Peyer's patch (tissue), 4 donors: ENCODE measurements around the gene CYTIP. TPM values are rescaled to one million over a fixed set of nuclear protein-coding genes. Genes with fewer than 3 reads are reported as not detected.
A peak's percentile ranks its signal among the peaks of the same experiment; 100 is the strongest.

Experiments
- DNase-seq, 3 donors: peaks; one replicate each; pipeline ENCODE4 v3.0.0-alpha.2; 2017 to 2019
- H3K27ac ChIP-seq, 4 donors: fragments of 200-600 bp; sonication (generic); one replicate each; pipeline ENCODE4 v1.5.1; 2016 to 2019
- H3K27me3 ChIP-seq, 2 donors: fragments of 200-600 bp; sonication (generic); one replicate each; pipeline ENCODE4 v1.5.1; 2019
- H3K36me3 ChIP-seq, 3 donors: fragments of 200-600 bp; sonication (generic); one replicate each; pipeline ENCODE4 v1.5.1; 2016 to 2019
- H3K4me1 ChIP-seq, 4 donors: fragments of 200-600 bp; sonication (generic); one replicate each; pipeline ENCODE4 v1.5.1; 2016 to 2019
- H3K4me3 ChIP-seq, 4 donors: fragments of 200-600 bp; sonication (generic); 1 replicate in 3 of 4; 2 replicates in 1 of 4; pipeline ENCODE4 v1.5.1; 2016 to 2019; ENCODE audit warnings: mild to moderate bottlenecking in 1 of 4
- H3K9me3 ChIP-seq, 4 donors: fragments of 200-600 bp; sonication (generic); one replicate each; pipeline ENCODE4 v1.5.1; 2016 to 2019; ENCODE audit warnings: mild to moderate bottlenecking in 1 of 4
- CTCF ChIP-seq, 6 experiments: fragments of 450-650 bp in 4 of 6; fragments of 200-600 bp in 2 of 6; sonication (generic) in 1 of 6; IDR thresholded peaks; one replicate each; pipeline ENCODE4 v1.5.1; 2017 to 2019; ENCODE audit warnings: antibody characterized with exemption in 6 of 6, mild to moderate bottlenecking in 3 of 6, moderate library complexity in 1 of 6
- POLR2A ChIP-seq, 2 donors: fragments of 450-650 bp; IDR thresholded peaks; one replicate each; pipeline ENCODE4 v1.5.1; 2017; ENCODE audit warnings: antibody characterized with exemption in 2 of 2, mild to moderate bottlenecking in 2 of 2, moderate library complexity in 2 of 2
- total RNA-seq, 4 donors: library from RNA; depleted of rRNA; stranded (reverse); fragments of >200 nt; gene quantifications; one replicate each; pipeline ENCODE4 v1.1.0, GENCODE V29; 2016

The CYTIP gene
- total RNA-seq, 4 donors from 2014 or later = 11.8 to 182 (median 21.0) TPM

GRCh38 chr2:157421964-157422363, 21.9 kb downstream of the CYTIP start:
- no peak for TF ChIP-seq CTCF (IDR thresholded peaks at IDR 0.05)
- no peak for TF ChIP-seq POLR2A (IDR thresholded peaks at IDR 0.05)
- DNase-seq = no peak
- peaks cover 0 to 16% (median 0%) of the 10 kb centered on the region in 3 donors for H3K36me3 ChIP-seq
- H3K27me3 ChIP-seq = no peaks in the 10 kb centered on the region
- peak overlapping the region in 3 of 4 donors; percentile 41 to 76 (median 54) for H3K27ac ChIP-seq
- H3K9me3 ChIP-seq = peaks cover 0 to 7% (median 3%) of the 10 kb centered on the region in 4 donors
- peaks cover 0 to 27% (median 3%) of the 10 kb centered on the region in 4 donors for H3K4me1 ChIP-seq
- H3K4me3 ChIP-seq = no peak overlapping the region

GRCh38 chr2:157421331-157421944, 22.5 kb downstream of the CYTIP start:
- peaks cover 0 to 11% (median 0%) of the 10 kb centered on the region in 3 donors for H3K36me3 ChIP-seq
- H3K9me3 ChIP-seq = peaks cover 0 to 3% (median under 1%) of the 10 kb centered on the region in 4 donors
- peak overlapping the region; percentile 23 to 76 (median 48) for H3K27ac ChIP-seq
- peaks cover 0 to 30% (median 3%) of the 10 kb centered on the region in 4 donors for H3K4me1 ChIP-seq
- no peak for DNase-seq
- H3K4me3 ChIP-seq = no peak overlapping the region
- no peaks in the 10 kb centered on the region for H3K27me3 ChIP-seq
- TF ChIP-seq POLR2A (IDR thresholded peaks at IDR 0.05) = no peak
- TF ChIP-seq CTCF (IDR thresholded peaks at IDR 0.05) = no peak

GRCh38 chr2:157420771-157421323, 23.0 kb downstream of the CYTIP start:
- peak overlapping the region; percentile 30 to 76 (median 48) for H3K27ac ChIP-seq
- no peak overlapping the region for H3K4me3 ChIP-seq
- H3K9me3 ChIP-seq = no peaks in the 10 kb centered on the region
- peaks cover 0 to 30% (median 3%) of the 10 kb centered on the region in 4 donors for H3K4me1 ChIP-seq
- no peak for DNase-seq
- H3K36me3 ChIP-seq = peaks cover 0 to 9% (median 0%) of the 10 kb centered on the region in 3 donors
- H3K27me3 ChIP-seq = no peaks in the 10 kb centered on the region
- TF ChIP-seq POLR2A (IDR thresholded peaks at IDR 0.05) (no peak), CTCF (IDR thresholded peaks at IDR 0.05) (no peak)

GRCh38 chr2:157419031-157419575, 24.8 kb downstream of the CYTIP start:
- H3K36me3 ChIP-seq = peaks cover 0 to 9% (median 0%) of the 10 kb centered on the region in 3 donors
- H3K4me3 ChIP-seq = no peak overlapping the region
- no peaks in the 10 kb centered on the region for H3K27me3 ChIP-seq
- TF ChIP-seq POLR2A (IDR thresholded peaks at IDR 0.05) (no peak), CTCF (IDR thresholded peaks at IDR 0.05) (no peak)
- peak overlapping the region; percentile 30 to 76 (median 64) for H3K27ac ChIP-seq
- peaks cover 0 to 37% (median 3%) of the 10 kb centered on the region in 4 donors for H3K4me1 ChIP-seq
- H3K9me3 ChIP-seq = no peaks in the 10 kb centered on the region
- peak in 1 of 3 donors; percentile 48 for DNase-seq

- peak overlapping the region; percentile 54 to 78 (median 70) for H3K27ac ChIP-seq
- no peak for DNase-seq
Observed at GRCh38 chr2:157418239-157418641, 25.6 kb downstream of the CYTIP start.

More at GRCh38 chr2:157418239-157418641, 25.6 kb downstream of the CYTIP start:
- Histone ChIP-seq H3K4me3 (no peak overlapping the region), H3K36me3 (peaks cover 0 to 9% (median 0%) of the 10 kb centered on the region in 3 donors), H3K4me1 (peaks cover 0 to 37% (median 3%) of the 10 kb centered on the region in 4 donors), H3K9me3 (no peaks in the 10 kb centered on the region), H3K27me3 (no peaks in the 10 kb centered on the region)
- TF ChIP-seq CTCF (IDR thresholded peaks at IDR 0.05) (no peak), POLR2A (IDR thresholded peaks at IDR 0.05) (no peak)
